WTC11 (cell line): ENCODE measurements around the gene CDC25B. TPM values are rescaled to one million over a fixed set of nuclear protein-coding genes. Genes with fewer than 3 reads are reported as not detected.

Source experiments
- ATAC-seq: fragments of 200-7000 bp; cut with Tn5 transposase; 2 replicates; pipeline ENCODE4 v1.10.0; 2021; ENCODE audit warnings: mild to moderate bottlenecking, moderate library complexity
- CTCF ChIA-PET: fragments of 300-600 bp; sonication (Branson Sonifier 250); formaldehyde crosslinking; loops from one replicate; lab custom pipeline; 2021; ENCODE audit warnings: antibody characterized with exemption; lab: Charles Lee
- POLR2A ChIA-PET: fragments of 350-600 bp; sonication (Branson Sonifier 250); formaldehyde crosslinking; loops from one replicate; lab custom pipeline; 2021; ENCODE audit warnings: antibody characterized with exemption; lab: Charles Lee
- DNase-seq: peaks from one replicate; pipeline ENCODE4 v3.0.0; 2021; ENCODE audit warnings: low spot score
- H3K27ac Mint-ChIP-seq: 2 replicates; pipeline ENCODE4 v1.8.0; 2021; ENCODE audit warnings: mixed read lengths
- H3K27me3 Mint-ChIP-seq: 2 replicates; pipeline ENCODE4 v1.8.0; 2021; ENCODE audit warnings: low read depth, mild to moderate bottlenecking, moderate library complexity, mixed read lengths
- H3K36me3 Mint-ChIP-seq: 2 replicates; pipeline ENCODE4 v1.8.0; 2021; ENCODE audit warnings: mixed read lengths
- H3K4me1 Mint-ChIP-seq: 2 replicates; pipeline ENCODE4 v1.8.0; 2022; ENCODE audit warnings: mixed read lengths
- H3K4me3 Mint-ChIP-seq: 2 replicates; pipeline ENCODE4 v1.8.0; 2021; ENCODE audit warnings: mild to moderate bottlenecking, moderate library complexity, mixed read lengths
- H3K9me3 Mint-ChIP-seq: 2 replicates; pipeline ENCODE4 v1.8.0; 2021; ENCODE audit warnings: mixed read lengths
- CBFB ChIP-seq: sonication (generic); formaldehyde crosslinking; IDR thresholded peaks from 2 replicates; pipeline ENCODE4 v1.8.1; 2022; ENCODE audit warnings: mild to moderate bottlenecking, low read depth, missing genetic modification reagents
- GABPB1 ChIP-seq: sonication (generic); formaldehyde crosslinking; IDR thresholded peaks from 2 replicates; pipeline ENCODE4 v1.8.1; 2023; ENCODE audit warnings: mild to moderate bottlenecking, missing genetic modification reagents
- GRHL2 ChIP-seq: fragments of 250-450 bp; sonication (Bioruptor Pico); IDR thresholded peaks from 2 replicates; pipeline ENCODE4 v1.8.0; 2022; ENCODE audit warnings: mild to moderate bottlenecking, moderate library complexity; ENCODE audit not compliant: insufficient replicate concordance, severe bottlenecking
- GTF2I ChIP-seq: fragments of 250-450 bp; sonication (Bioruptor Pico); conservative IDR thresholded peaks from 2 replicates; pipeline ENCODE4 v1.4.0; 2021; ENCODE audit warnings: mild to moderate bottlenecking
- HMGA2 ChIP-seq: fragments of 250-450 bp; sonication (Bioruptor Pico); IDR thresholded peaks from 2 replicates; pipeline ENCODE4 v1.4.0; 2021; ENCODE audit warnings: mild to moderate bottlenecking, moderate library complexity
- KAT7 ChIP-seq: sonication (generic); formaldehyde crosslinking; IDR thresholded peaks from 2 replicates; pipeline ENCODE4 v1.8.1; 2023; ENCODE audit warnings: missing genetic modification reagents, mild to moderate bottlenecking, borderline replicate concordance
- NR3C1 ChIP-seq: sonication (generic); formaldehyde crosslinking; conservative IDR thresholded peaks from 2 replicates; pipeline ENCODE4 v1.8.1; 2023; ENCODE audit warnings: low read depth, mild to moderate bottlenecking, missing genetic modification reagents
- OVOL2 ChIP-seq: fragments of 250-450 bp; sonication (Bioruptor Pico); IDR thresholded peaks from 2 replicates; pipeline ENCODE4 v1.9.0; 2021; ENCODE audit warnings: mild to moderate bottlenecking, borderline replicate concordance
- TEAD1 ChIP-seq: sonication (generic); formaldehyde crosslinking; IDR thresholded peaks from 2 replicates; pipeline ENCODE4 v1.8.0; 2022; ENCODE audit warnings: mild to moderate bottlenecking, missing genetic modification reagents
- TEAD4 ChIP-seq: sonication (generic); formaldehyde crosslinking; IDR thresholded peaks from 2 replicates; pipeline ENCODE4 v1.8.0; 2022; ENCODE audit warnings: mild to moderate bottlenecking, missing genetic modification reagents
- ZNF138 ChIP-seq: sonication (generic); formaldehyde crosslinking; conservative IDR thresholded peaks from 2 replicates; pipeline ENCODE4 v1.8.1; 2022; ENCODE audit warnings: mild to moderate bottlenecking, moderate library complexity, missing genetic modification reagents
- ZNF219 ChIP-seq: sonication (generic); formaldehyde crosslinking; IDR thresholded peaks from 2 replicates; pipeline ENCODE4 v1.8.0; 2023; ENCODE audit warnings: missing genetic modification reagents, mild to moderate bottlenecking, borderline replicate concordance
- total RNA-seq: library from RNA; stranded (reverse); gene quantifications from 3 replicates; pipeline ENCODE4 v1.2.3, GENCODE V29; 2021
- TF ChIP-seq, protein P1 (sequence below): sonication (generic); formaldehyde crosslinking; IDR thresholded peaks from 2 replicates; pipeline ENCODE4 v1.8.1; 2022; ENCODE audit warnings: missing genetic modification reagents, borderline replicate concordance
- TF ChIP-seq, protein P2 (sequence below): sonication (generic); formaldehyde crosslinking; IDR thresholded peaks from 2 replicates; pipeline ENCODE4 v1.8.1; 2022; ENCODE audit warnings: low read depth, missing genetic modification reagents, borderline replicate concordance
- TF ChIP-seq, protein P3 (sequence below): sonication (generic); formaldehyde crosslinking; IDR thresholded peaks from 2 replicates; pipeline ENCODE4 v1.8.0; 2023; ENCODE audit warnings: mild to moderate bottlenecking, missing genetic modification reagents
- TF ChIP-seq, protein P4 (sequence below): fragments of 250-450 bp; sonication (Bioruptor Pico); IDR thresholded peaks from 2 replicates; pipeline ENCODE4 v1.9.0; 2021; ENCODE audit warnings: mild to moderate bottlenecking

CDC25B gene
- total RNA-seq, 1 experiment from 2014 or later, result 37.4 TPM

DNA sequence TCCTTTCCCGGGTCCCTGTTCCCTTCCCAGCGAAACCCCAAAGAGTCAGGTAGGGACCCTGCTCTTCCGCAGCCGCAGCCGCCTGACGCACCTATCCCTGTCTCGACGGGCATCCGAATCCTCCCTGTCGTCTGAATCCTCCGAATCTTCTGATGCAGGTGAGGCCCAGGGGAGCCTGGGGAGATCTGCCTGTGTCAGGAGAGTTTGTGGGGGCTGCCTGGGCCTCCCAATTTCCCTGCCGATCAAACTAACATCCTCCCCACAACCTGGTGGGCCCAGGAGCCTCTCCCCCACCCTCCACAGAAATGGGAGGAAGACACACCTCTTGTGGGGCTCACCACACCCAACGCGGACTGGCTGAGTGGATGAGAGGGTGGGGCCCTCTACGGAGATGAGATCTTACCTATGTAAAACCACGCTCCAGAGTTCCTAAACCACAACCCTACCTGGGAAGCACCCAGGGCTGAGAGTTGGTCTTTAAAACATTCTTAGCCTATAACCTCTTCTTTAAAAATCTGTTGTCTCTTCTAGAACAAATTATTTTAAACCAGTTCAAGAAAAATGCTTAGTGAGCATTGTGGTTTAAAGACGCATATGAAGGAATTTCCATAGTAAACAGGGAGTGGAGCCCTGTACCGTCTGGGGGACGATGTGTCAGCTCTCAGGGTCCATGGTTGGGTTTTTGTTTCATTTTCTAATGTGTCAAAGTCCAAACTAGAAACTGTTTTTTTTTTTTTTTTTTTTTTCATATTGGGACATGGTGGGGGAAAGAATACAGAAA, 1.7 kb downstream of the CDC25B start (continued):
- TF ChIP-seq GRHL2 (CRISPR knock-in tag), result no peak
- TF ChIP-seq TEAD4, result no peak
- TF ChIP-seq ZNF219 (CRISPR knock-in tag), result no peak
- TF ChIP-seq HMGA2 (CRISPR knock-in tag), result no peak
- no peak for TF ChIP-seq OVOL2 (CRISPR knock-in tag)
- no peak for TF ChIP-seq GTF2I (CRISPR knock-in tag)
- no peak for TF ChIP-seq NR3C1 (CRISPR knock-in tag)
- no peak for TF ChIP-seq CBFB (CRISPR knock-in tag)
- TF ChIP-seq ZNF138 (CRISPR knock-in tag), result no peak
- no peak for TF ChIP-seq TEAD1
- no peak for TF ChIP-seq GABPB1 (CRISPR knock-in tag)
- TF ChIP-seq, protein P1, sequence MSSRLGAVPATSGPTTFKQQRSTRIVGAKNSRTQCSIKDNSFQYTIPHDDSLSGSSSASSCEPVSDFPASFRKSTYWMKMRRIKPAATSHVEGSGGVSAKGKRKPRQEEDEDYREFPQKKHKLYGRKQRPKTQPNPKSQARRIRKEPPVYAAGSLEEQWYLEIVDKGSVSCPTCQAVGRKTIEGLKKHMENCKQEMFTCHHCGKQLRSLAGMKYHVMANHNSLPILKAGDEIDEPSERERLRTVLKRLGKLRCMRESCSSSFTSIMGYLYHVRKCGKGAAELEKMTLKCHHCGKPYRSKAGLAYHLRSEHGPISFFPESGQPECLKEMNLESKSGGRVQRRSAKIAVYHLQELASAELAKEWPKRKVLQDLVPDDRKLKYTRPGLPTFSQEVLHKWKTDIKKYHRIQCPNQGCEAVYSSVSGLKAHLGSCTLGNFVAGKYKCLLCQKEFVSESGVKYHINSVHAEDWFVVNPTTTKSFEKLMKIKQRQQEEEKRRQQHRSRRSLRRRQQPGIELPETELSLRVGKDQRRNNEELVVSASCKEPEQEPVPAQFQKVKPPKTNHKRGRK (CRISPR knock-in tag), result no peak

DNA sequence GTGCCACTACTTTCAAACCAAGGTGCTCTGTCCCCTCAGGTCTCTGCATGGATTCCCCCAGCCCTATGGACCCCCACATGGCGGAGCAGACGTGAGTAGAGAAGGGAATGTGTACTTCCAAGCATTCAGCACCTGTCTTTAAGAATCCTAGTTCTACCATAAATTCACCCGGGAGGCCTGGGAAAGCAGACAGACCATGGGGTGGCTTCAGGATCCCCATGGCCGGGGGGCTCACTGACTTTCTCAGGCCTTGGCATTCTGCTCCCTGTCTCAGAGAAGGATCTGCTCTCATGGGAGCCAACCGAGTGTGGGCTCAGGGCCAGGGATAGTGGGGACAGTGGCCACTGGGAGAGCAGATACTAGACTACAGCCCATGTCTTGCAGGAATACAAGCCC, 2.3 kb downstream of the CDC25B start:
- DNase-seq (no peak), ATAC-seq (no peak)
- CTCF ChIA-PET, result interaction anchor here (0.7 to 3.9 kb wide), 5 partner anchors 12 to 53 kb away, joined by 3 to 79 read pairs (median 5); partner anchors contain the start of genes ADISSP, AP5S1, CENPB and SPEF1
- TF ChIP-seq KAT7 (CRISPR knock-in tag) (no peak), ZNF138 (CRISPR knock-in tag) (no peak)
- TF ChIP-seq, protein P2, sequence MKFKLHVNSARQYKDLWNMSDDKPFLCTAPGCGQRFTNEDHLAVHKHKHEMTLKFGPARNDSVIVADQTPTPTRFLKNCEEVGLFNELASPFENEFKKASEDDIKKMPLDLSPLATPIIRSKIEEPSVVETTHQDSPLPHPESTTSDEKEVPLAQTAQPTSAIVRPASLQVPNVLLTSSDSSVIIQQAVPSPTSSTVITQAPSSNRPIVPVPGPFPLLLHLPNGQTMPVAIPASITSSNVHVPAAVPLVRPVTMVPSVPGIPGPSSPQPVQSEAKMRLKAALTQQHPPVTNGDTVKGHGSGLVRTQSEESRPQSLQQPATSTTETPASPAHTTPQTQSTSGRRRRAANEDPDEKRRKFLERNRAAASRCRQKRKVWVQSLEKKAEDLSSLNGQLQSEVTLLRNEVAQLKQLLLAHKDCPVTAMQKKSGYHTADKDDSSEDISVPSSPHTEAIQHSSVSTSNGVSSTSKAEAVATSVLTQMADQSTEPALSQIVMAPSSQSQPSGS (CRISPR knock-in tag), result no peak
- TF ChIP-seq, protein P3, sequence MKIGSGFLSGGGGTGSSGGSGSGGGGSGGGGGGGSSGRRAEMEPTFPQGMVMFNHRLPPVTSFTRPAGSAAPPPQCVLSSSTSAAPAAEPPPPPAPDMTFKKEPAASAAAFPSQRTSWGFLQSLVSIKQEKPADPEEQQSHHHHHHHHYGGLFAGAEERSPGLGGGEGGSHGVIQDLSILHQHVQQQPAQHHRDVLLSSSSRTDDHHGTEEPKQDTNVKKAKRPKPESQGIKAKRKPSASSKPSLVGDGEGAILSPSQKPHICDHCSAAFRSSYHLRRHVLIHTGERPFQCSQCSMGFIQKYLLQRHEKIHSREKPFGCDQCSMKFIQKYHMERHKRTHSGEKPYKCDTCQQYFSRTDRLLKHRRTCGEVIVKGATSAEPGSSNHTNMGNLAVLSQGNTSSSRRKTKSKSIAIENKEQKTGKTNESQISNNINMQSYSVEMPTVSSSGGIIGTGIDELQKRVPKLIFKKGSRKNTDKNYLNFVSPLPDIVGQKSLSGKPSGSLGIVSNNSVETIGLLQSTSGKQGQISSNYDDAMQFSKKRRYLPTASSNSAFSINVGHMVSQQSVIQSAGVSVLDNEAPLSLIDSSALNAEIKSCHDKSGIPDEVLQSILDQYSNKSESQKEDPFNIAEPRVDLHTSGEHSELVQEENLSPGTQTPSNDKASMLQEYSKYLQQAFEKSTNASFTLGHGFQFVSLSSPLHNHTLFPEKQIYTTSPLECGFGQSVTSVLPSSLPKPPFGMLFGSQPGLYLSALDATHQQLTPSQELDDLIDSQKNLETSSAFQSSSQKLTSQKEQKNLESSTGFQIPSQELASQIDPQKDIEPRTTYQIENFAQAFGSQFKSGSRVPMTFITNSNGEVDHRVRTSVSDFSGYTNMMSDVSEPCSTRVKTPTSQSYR, result no peak
- TF ChIP-seq, protein P4, sequence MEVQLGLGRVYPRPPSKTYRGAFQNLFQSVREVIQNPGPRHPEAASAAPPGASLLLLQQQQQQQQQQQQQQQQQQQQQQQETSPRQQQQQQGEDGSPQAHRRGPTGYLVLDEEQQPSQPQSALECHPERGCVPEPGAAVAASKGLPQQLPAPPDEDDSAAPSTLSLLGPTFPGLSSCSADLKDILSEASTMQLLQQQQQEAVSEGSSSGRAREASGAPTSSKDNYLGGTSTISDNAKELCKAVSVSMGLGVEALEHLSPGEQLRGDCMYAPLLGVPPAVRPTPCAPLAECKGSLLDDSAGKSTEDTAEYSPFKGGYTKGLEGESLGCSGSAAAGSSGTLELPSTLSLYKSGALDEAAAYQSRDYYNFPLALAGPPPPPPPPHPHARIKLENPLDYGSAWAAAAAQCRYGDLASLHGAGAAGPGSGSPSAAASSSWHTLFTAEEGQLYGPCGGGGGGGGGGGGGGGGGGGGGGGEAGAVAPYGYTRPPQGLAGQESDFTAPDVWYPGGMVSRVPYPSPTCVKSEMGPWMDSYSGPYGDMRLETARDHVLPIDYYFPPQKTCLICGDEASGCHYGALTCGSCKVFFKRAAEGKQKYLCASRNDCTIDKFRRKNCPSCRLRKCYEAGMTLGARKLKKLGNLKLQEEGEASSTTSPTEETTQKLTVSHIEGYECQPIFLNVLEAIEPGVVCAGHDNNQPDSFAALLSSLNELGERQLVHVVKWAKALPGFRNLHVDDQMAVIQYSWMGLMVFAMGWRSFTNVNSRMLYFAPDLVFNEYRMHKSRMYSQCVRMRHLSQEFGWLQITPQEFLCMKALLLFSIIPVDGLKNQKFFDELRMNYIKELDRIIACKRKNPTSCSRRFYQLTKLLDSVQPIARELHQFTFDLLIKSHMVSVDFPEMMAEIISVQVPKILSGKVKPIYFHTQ (CRISPR knock-in tag), result no peak
- peaks cover 24% of the 10 kb centered on the region for H3K36me3 Mint-ChIP-seq
- H3K27ac Mint-ChIP-seq, result peak overlapping the region; percentile 66; the same call in 1 of the 2 replicates
- POLR2A ChIA-PET, result no interaction called here
- peaks cover 5% of the 10 kb centered on the region; the same call in 1 of the 2 replicates for H3K27me3 Mint-ChIP-seq
- H3K4me1 Mint-ChIP-seq, result peaks cover 53% of the 10 kb centered on the region
- no peaks in the 10 kb centered on the region for H3K9me3 Mint-ChIP-seq
- H3K4me3 Mint-ChIP-seq, result no peak overlapping the region
